Cardiac fibroblast (primary cell): ENCODE measurements around the gene SLC10A7.
A peak's percentile ranks its signal among the peaks of the same experiment; 100 is the strongest.

Source experiments
- DNase-seq, 2 donors: peaks; one replicate each; pipeline versions ENCODE4 v3.0.0 to v3.0.0-alpha.2; 2010; ENCODE audit warnings: low read depth in 2 of 2
- H3K4me3 ChIP-seq, 2 donors: replicated peaks in 1 of 2; 1 replicate in 1 of 2; 2 replicates in 1 of 2; pipeline ENCODE4 v1.5.1; 2011; ENCODE audit warnings: low read depth in 2 of 2, low read length in 2 of 2, mild to moderate bottlenecking in 2 of 2, moderate library complexity in 1 of 2
- TF ChIP-seq, protein P1 (sequence below): IDR thresholded peaks from one replicate; pipeline ENCODE4 v1.5.1; 2011; ENCODE audit warnings: low read depth, mild to moderate bottlenecking, low read length, inconsistent platforms

The SLC10A7 gene

DNA sequence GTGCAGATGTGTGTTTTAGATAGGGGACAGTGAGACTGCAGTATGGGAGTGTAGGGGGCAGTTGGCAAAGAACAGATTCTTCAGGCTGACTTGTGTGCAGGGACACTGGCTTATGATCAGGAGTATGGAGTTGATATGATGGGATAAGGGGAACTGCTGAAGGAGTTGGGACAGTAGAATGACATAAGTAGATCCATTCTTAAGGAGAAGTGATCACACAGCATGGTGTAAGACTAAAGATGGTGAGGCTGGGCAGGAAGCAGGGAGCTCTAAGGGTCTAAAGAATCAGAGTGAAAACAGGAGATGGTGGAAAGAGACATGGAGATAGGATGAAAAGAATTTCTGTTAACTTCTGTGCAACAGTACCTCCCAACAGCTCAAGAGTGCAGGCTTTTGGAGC lies 236.7 kb downstream of the SLC10A7 start:
- DNase-seq, result no peak
- no peak overlapping the region for H3K4me3 ChIP-seq
- TF ChIP-seq, protein P1, sequence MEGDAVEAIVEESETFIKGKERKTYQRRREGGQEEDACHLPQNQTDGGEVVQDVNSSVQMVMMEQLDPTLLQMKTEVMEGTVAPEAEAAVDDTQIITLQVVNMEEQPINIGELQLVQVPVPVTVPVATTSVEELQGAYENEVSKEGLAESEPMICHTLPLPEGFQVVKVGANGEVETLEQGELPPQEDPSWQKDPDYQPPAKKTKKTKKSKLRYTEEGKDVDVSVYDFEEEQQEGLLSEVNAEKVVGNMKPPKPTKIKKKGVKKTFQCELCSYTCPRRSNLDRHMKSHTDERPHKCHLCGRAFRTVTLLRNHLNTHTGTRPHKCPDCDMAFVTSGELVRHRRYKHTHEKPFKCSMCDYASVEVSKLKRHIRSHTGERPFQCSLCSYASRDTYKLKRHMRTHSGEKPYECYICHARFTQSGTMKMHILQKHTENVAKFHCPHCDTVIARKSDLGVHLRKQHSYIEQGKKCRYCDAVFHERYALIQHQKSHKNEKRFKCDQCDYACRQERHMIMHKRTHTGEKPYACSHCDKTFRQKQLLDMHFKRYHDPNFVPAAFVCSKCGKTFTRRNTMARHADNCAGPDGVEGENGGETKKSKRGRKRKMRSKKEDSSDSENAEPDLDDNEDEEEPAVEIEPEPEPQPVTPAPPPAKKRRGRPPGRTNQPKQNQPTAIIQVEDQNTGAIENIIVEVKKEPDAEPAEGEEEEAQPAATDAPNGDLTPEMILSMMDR, result no peak

DNA sequence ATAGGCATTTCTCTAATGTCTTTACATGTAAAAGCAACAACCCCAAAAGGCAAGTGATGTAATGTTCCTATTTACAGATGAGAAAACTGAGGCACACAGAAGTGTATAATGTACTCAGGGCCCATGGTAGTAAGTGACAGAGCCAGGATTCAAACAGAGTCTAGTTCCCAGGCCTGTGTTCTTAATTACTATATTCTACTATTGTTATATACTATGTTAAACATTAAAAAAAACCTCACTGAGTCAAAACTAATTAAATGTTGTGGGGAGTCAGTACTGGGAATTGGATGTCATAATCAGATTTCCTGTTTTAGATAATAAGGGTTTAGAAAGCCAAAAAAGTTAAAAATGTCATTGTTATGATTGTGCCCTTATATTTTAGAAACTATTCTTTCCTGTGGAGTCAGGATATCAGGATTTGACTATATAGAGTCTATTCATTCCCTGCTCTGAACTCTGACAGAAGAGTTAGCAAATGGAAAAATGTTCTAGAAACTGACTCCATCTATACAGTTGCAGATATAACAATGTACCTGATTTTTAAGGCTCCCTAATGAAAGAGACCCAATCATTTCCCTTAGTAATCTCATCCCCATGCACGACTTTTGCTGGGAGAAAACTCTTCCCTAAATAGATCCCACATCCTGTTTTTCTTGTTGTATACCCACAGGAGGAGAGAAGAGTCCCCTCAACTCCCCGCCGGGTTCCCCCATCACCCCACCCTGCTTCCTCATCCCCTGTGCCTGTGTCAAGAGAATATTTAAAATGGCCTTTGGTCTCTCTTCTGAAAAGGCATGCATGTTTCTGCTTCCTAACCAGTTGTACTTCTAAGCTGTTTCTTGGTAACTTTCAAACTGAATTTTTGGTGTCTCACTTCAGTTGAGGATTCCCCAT lies 237.7 kb downstream of the SLC10A7 start:
- DNase-seq, result peak; percentile 12 to 14
- H3K4me3 ChIP-seq, result no peak overlapping the region
- TF ChIP-seq, protein P1, result no peak

DNA sequence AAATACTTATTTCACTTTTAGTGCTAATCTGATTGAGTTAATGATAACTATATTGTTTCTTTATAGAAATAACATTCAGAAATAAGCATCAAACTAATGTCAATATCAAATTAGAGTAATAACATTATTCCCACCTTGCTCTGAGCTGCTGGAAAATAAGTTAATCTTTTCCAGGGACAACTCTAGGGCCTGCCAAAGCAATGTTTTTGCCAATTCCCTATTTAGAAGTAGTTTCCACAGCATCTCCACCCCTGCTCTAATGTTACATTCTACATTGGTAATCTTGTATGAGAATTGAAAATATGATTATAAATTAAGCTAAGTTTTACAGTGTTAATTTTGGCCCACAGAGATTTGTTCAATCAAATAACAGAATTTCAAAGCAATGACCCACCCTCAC lies 239.1 kb downstream of the SLC10A7 start:
- TF ChIP-seq, protein P1, result no peak
- no peak overlapping the region for H3K4me3 ChIP-seq
- no peak for DNase-seq

DNA sequence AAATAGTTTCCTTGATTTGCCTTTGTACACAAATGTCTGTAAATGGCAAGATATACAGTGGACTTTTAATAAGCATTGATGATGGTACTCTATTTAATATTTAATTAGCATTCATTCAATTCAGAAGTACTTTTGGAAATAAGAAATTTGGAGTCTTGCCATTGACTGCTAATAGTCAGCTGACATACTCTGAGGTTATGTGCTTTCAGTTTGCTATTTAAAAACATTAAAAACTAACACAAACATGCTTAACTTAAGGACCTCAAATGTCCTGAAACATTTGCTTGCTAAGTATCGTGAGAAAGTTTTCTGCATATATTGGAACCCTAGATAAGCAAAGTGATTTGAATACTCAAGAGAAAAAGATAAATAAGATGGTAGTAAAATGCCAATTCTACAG lies 242.8 kb downstream of the SLC10A7 start:
- peak in 1 of 2 donors; percentile 10 for DNase-seq
- TF ChIP-seq, protein P1, result no peak
- no peak overlapping the region for H3K4me3 ChIP-seq

DNA sequence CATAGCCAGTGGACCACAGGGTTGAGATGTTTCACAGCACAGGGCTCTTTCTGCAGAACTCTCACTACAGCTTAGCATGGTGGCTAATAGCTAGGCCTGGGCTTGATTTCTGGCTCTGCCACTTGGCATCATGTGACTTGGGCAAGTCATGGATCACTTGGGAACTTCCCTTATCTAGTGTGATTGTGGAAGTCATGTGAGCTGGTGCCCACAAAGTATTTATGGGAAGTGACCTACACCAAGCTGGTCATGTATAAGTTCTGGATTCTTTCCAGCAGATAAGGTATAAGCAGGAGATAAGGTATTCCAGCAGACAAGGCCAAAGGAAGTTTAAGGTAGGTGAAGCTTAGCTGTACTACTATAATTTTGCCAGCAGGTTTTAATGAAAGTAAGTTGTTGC lies 246.4 kb downstream of the SLC10A7 start:
- TF ChIP-seq, protein P1, result no peak
- H3K4me3 ChIP-seq, result no peak overlapping the region
- no peak for DNase-seq

DNA sequence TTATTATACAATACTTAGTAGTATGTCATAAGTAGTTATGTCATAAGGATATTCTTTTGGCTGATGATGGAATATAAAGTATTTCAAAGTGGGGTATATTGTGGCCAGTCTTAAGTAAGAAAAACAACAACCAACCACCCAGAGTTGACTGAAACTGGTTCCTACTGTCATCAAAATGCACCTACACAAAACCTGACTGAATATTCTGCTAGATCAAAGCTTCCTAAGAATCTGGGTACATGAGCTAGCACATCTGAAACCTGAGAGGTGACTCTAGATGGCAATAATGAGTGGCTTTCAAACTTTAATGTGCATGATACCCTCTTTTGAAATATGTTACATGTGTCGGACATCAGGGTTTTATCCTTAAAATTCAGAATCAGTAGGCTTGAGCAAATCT lies 247.0 kb downstream of the SLC10A7 start:
- TF ChIP-seq, protein P1, result no peak
- no peak for DNase-seq
- H3K4me3 ChIP-seq, result no peak overlapping the region
